Renal cortex interstitium (tissue), 11 donors: ENCODE measurements around the gene C1orf94. TPM values are rescaled to one million over a fixed set of nuclear protein-coding genes. Genes with fewer than 3 reads are reported as not detected.
"Not testable (repeated sequence)": the region's sequence is repeated elsewhere in the genome, so short reads cannot be mapped to it uniquely, and the experiment has no call there.

Experiments
- DNase-seq, 11 donors: peaks; one replicate each; pipeline ENCODE4 v3.0.0-alpha.2; 2013; ENCODE audit warnings: low read depth in 9 of 11, low spot score in 4 of 11; ENCODE audit errors: extremely low read depth in 1 of 11
- polyA plus RNA-seq, 3 donors: library from polyadenylated mRNA; unstranded; fragments of 120-200 nt; gene quantifications; one replicate each; pipeline ENCODE4 v1.2.1, GENCODE V29; 2013; ENCODE audit not compliant: insufficient read length in 3 of 3

C1orf94 gene
- polyA plus RNA-seq, 3 donors, result not detected

DNA sequence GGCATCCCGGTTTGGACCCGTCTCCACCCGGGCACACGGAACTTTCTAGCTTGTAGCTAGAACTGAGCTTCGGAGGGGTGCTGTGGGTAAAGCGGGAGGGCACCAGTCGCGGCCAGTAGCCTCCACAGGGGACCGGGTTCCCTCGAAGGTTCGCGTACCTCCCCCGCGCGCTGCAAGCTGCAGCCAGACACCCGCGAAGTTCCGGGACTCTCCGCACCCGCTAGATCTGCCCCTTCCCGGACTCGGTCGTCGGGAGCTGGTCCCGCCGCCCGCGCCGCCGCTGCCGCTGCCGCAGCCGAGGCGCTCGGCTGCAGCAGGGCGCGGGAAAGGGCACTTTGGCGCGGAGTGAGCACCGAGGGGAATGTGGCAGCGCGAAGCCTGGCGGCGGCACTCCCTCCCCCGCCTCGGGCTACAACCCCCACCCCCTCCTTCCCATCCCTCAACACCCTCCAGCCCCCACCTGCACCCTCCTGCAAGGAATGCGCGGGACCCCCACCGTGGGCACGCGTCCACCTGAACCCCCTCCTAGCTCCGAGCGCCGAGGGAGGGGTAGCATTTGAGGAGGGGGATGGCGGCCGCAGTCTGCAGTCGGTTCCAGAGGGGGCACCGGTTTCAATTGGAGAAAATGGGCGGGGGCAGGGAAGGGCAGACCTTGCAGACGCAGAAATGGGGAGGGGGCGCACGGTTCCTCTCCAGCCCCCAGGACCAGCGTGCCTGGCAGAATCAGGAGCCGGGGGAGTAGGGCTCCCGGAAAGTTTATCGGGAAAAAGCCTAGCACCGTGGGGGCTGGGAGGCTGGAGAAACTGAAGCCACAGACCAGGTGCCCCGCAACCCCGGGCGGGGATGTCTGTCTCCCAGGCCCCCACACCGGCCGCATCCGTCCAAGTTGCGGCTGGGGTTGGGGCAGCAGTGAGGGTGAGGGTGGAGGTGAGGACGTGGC is 12.6 kb upstream of the C1orf94 start:
- DNase-seq, result no peak

DNA sequence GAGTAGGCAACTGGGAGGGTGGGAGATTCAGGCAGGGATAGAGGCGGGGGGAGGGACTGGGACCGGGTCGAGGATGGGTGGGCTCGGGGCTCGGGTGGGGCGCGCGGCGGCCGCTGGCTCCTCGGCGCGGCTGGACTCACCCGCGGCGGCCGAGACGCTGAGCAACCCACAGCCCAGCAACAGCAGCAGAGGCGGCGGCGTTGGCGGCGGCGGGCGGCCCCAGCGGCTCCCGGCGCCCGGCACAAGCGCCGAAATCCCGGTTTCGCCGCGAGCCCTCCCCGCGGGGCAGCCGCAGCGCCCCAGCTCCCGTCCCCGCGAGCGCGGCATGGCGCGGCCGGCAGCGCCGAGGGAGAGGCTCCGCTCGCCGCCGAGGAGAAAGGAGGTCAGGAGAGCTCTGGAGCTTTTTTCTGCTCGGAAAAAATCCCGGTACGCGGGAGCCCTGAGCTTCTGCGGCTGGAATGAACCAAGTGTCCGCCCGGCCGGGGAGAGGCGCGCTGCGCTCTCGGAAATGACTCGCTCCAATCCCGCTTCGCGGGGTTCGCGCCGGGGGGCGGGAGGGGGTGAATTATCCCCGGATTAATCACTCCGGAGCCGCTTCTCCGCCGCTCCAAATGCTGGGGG is 11.8 kb upstream of the C1orf94 start, which contains the start of gene CSMD2:
TSS of gene CSMD2 (minus strand) at position 460 of the 621 bp plus-strand sequence. CDS start at position 327, 133 bp downstream.
- peak in 6 of 11 donors; percentile 21 to 50 (median 44) for DNase-seq

DNA sequence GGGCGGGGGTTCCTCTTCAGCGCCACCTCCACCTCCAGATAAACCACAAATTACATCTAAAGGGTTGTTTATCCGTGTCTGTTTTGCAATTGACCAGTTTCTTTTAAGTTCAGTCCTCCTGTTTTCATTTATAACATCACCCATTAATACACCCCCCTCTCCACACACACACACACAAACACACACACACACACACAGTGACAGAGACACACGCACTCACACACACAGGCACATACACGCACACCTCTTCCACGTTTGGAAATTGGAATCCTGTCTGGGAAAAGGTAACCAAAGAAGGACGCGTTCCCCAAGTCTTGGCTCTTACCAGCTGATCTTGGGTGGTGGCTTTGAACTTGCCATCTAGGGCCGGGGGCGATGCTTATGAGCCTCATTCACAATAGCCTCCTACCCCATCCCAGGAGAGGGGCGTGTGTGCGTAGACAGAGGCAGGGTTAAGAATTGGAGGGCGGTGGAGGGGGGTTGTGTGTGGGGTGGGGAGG is 11.2 kb upstream of the C1orf94 start:
- no peak for DNase-seq

DNA sequence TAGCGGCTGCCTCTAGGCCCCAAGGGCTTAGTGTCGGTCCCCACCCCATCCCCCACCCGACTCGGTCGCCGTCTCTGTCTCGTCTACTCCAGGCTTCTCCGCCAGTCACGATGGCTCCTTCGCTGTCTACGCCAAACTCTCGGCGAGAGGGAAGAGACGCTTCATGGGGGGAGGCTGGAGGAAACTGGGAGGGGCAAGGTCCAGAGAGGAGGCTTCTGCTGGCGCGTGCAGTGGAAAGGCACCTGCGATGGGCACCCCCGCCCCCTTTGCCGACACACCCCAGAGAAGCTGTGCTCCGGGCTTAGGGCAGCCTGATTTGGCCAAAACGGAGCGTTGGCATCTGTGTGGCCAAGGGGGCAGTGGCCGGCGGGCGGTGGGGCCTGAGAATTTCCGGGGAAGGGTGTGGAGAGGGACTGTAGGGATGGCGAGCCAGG is 10.5 kb upstream of the C1orf94 start:
- no peak for DNase-seq

DNA sequence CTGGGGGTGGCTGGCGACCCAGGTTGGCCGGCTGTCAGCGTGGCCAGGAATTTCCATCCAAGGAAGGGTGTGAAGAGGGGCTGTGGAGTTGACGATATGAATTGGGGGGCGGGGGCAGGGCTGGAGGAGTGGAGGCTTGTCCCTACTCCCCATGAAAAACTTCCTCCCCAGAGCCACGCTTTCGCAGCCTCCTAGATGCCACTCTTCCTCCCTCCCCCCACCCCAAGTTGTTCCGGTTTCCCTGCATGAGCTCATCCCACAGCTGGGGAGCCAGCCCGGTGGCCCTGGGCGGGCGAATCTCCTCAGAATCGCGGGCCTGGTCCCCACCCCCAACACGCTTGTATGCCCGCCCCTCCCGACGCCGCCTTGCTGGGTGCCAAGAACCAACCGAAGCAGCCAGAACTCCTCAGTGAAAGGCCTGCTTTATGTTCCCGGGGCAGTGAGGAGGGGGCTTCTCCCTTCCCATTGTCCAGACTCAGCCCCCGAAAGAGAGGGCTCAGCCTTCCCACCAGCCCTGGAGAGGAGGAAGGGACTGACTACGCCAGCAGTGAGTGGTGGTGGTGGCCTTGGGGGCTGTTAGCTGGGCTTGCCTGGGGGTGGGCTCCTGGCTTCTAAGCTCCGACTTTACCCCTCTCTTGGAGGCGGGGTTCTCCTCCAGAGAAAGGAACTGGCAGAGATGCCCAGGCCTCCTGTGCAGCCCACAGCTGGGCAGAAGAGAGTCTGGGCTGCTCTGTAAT is 9.9 kb upstream of the C1orf94 start:
- DNase-seq, result no peak

DNA sequence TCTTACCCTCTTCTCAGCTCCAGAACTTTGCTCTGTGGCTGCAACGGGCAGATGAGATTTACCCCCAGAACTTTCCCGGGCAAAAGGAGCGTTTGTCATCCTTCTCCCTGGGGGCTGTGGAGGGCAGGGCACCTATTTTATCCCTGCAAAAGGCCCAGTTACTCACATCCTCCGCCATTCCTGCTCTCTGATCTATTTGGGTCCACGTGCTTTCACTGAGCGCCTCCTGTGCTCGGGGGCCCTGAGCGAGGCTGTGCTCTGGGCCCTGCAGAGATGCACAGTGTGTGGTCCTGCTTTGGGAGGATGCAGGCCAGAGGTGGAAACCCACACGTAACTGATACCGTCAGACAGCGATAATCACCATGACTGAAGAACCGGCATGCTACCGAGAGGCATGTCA is 9.3 kb upstream of the C1orf94 start:
- DNase-seq, result no peak

DNA sequence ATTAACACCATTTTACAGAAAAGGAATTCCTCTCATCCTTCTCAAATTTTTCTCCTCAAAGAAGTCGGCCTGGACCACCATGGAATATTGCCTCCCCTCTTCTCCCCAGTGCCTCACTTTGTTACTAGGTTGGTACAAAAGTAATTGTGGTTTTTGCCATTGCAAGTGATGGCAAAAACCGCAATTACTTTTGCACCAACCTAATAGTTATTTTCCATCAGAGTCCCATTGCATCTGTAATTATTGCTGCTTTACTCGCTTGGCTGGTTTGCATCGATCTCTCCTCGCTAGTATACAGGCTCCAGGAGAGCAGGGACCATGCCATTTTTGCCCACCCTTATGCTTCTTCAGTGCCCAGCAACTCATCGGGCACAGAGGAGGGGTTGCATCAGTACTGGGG is 963 bp upstream of the C1orf94 start:
- DNase-seq, result no peak

DNA sequence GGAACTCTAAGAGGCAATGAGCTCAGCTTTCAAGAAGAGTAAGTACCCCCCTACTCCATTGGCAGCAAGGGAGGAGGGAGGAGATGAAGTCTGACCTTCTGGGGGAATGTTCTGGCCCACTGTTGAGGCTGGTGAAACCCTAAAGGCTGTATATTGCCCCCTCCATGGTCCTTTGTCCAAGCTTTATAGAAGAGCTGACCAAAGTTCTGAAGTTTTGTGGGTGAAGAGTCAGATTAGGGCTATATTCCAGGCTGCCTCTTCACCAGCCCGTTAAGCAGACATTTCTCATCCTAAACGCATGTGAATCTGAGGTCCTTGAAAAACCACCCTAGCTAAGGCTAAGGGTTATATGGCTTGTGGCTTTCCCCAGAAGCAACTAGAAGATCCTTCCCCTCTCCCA is 1.4 kb downstream of the C1orf94 start:
- no peak for DNase-seq

DNA sequence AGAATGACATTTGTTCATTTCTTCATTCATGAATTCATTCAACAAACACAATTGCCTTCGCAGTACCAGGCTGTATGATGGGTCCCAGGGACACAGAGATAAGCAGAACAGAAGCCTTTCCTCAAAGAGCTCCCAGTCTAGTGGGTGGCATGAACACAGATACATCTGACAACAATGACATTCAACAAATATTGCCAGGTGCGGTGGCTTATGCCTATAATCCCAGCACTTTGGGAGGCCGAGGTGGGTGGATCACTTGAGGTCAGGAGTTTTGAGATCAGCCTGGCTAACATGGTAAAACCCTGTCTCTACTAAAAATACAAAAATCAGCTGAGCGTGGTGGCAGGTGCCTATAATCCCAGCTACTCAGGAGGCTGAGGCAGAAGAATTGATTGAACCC is 6.7 kb downstream of the C1orf94 start:
- not testable (repeated sequence) for DNase-seq

DNA sequence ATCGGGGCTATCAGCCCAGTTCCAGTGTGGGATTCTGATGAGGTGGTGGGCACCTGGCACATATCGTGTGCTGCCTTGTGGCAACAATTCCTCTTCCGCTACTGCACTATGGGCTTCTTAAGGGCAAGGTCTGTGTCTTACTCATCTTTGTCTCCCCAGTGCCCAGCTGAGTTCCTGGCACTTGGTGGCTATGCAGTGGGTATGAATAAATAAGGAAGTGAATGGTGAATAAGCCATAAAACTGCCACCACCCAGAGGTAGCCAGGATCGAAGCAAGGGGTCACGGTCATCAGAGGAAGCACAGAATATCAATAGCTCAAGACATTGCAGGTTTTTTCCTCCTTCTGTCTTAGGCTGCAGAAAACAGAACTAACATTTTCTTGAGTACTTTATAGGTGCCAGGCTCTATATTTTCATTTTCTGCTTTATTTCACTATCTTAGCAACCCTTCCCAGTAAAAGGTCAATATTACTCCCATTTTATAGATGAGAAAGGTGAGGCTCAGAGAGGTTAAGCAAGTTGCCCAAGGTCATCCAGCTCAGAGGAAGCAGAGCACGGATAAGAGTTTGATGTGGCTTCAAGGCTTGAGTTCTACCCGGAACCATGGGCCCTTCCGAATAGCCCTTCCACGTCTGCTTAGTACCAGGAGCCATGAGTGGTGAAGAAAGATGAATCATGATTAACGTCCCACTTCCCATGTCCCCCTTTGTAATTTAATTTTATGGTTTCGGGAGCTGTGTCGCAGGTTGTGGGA is 10.2 kb downstream of the C1orf94 start:
- DNase-seq, result no peak

DNA sequence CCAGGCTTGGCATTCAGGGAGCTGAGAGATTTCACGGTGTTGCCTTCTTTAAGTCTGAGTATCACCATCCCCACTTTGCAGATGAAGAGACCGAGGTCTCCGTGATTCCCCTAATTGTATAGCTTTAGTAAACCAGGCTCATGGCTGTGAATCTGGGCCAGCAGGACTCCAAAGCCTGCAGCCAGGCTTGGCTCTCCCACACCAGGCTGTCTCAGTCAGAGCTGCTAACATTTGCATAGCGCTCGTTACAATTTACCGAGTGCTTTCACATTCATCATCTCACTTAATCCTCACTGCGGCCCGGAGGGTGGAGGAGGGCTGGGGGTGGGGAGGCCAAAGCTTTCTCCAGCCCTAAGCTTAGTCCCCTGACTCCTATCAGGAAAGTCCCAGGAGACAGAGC is 11.7 kb downstream of the C1orf94 start:
- no peak for DNase-seq

DNA sequence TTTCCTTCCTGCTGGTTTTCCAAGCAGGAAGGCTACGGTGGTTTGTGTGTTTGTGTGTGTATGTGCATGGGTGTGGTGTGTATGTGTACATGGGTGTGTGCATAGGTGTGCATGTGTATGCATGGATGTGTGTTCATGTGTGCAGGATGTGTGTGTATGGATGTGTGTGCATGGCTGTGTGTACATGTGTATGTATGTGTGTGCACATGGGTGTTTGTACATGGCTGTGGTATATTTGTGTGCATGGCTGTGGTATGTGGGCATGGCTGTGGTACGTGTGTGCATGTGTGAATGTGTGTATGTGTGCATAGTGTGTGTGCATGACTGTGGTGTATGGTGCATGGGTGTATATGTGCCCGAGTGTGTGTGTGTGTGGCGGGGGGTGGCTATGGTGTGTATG is 12.3 kb downstream of the C1orf94 start:
- DNase-seq, result no peak

DNA sequence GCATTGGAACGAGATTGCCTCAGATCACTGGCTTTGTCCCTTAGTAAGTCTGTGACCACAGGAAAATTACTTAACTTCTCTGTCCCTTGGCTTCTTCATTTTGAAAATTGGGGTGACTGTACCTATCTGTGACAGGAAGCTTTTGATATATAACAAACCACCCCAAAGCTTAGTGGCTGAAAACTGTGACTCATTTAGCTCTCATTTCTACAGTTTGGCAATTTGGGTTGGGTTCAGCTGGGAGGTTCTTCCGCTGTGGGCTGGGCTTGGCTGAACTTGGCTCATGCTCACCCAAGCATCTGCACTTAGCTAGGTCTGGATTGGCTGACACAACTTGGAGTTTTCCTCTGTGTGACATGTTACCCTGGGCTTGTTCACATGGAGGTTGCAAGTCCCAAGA is 14.0 kb downstream of the C1orf94 start:
- no peak for DNase-seq

DNA sequence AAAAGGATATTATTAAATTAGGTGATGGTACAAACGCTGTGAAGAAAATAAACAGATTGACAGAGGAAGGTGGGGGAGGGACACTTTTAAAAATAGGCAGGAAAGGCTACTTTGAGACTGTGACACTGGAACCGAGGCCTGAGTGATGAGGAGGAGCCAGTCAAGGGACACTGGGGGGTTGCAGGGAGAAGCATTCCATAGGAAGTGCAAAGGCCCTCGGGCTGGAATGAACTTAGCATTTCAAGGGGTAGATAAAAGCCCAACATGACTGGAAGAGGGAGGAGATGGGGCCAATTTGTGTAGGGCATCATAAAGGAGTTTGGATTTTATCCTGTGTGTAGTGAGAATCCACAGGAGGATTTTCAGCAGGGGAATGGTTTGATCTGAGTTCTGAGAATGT is 15.9 kb downstream of the C1orf94 start:
- DNase-seq, result no peak

DNA sequence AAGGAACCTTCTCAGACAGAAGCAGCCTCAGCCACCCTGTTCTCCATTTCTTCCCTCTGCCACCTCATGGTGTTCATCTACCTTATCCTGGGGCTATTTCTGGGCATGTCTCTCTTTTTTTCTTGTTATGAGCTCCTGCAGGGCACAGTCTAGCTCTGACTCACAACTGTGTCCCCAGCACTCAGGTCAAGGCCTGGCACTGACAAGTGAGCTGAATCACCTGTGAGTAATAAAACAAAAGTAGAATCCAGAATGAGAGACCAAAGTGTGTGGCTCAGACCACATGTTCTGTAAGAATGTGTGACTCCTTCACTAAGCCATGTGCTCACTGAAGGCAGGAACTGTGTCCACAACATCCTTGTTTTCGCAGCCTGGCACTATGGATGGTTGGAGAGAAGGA is 23.2 kb downstream of the C1orf94 start:
- DNase-seq, result no peak

DNA sequence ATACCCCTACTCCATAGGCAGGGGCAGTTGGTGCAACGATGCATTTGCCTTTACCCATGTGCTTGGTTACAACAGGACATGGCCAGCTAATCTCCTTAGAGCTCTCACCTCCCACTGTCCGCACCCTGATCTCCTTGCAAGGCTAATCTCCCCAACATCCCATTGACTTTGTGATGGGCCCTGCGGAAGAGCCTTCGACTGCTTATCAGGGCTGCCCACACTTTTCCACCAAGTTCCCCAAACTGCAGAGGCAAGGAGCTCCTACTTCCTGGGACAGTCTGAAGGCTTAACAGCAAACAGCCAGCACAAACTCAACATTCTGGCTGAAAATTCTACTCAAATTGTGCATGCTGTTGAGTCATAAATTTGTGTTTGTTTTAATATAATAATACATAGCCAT is 36.0 kb downstream of the C1orf94 start:
- DNase-seq, result no peak

DNA sequence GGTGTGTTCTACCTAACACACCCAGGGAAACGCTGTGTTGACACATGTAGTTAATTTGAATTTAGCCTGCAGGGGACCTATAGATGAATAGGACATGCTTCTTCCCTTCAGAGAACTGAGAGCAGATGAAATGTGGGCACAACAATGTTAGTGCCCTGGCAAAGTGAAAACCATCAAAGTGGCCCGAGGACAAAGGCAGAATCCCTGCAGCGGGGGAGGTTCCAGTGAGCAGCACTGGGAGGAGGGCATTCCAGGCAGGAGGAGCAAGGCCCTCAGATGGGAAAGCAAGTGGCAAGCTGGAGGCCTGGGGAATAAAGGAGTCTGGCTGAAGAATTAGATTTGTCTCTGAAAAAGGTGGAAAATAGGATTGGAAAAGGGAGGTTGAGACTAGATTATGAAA is 37.2 kb downstream of the C1orf94 start:
- no peak for DNase-seq

DNA sequence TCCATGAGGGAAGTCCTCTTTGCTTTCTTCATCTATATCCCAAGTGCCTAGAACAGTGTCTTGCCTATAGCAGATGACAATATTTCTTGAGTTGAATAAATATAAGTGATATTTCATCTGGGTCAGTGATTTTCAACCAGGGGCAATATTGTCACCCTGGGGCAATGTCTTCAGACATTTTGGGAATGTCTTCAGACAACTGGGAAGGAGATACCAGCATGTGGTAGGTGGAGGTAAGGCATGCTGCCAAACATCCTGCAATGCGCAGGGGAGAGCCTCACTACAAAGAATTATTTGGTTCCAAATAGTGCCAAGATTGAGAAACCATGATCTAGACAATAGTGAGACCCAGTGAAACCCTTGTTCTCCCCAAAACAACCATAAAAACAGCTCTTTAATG is 54.7 kb downstream of the C1orf94 start:
- DNase-seq, result no peak

DNA sequence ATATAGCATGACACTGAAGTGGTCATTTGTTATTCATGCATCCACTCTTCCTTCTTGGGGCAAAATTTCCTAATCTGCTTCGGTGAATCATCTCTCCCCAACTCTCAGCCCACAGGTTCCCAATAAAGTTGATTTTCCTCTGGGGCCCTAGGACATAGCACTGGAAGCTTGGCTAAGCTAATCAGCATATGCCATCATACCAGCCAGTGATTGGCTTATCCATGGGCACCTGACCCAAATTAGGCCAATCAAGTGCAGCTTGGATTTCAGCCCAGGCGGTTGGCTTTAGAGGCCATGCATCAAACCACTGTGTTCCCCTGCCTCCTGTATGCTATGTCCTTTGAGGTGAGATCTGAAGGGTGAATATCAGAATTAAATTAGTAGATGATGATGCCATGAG is 58.9 kb downstream of the C1orf94 start:
- DNase-seq, result no peak
